Testis (tissue), 2 donors: ENCODE measurements around the gene TREH.

ENCODE experiments used
- POLR2A ChIP-seq: fragments of 450-650 bp; IDR thresholded peaks from one replicate; pipeline ENCODE4 v1.6.1; 2017; ENCODE audit warnings: antibody characterized with exemption, mild to moderate bottlenecking, moderate library complexity
- TF ChIP-seq, protein P1 (sequence below), 3 experiments: fragments of 450-650 bp in 2 of 3; fragments of 200-600 bp in 1 of 3; sonication (generic) in 1 of 3; IDR thresholded peaks; one replicate each; pipeline ENCODE4 v1.5.1; 2016 to 2019; ENCODE audit warnings: antibody characterized with exemption in 3 of 3, mild to moderate bottlenecking in 2 of 3, moderate library complexity in 1 of 3

DNA sequence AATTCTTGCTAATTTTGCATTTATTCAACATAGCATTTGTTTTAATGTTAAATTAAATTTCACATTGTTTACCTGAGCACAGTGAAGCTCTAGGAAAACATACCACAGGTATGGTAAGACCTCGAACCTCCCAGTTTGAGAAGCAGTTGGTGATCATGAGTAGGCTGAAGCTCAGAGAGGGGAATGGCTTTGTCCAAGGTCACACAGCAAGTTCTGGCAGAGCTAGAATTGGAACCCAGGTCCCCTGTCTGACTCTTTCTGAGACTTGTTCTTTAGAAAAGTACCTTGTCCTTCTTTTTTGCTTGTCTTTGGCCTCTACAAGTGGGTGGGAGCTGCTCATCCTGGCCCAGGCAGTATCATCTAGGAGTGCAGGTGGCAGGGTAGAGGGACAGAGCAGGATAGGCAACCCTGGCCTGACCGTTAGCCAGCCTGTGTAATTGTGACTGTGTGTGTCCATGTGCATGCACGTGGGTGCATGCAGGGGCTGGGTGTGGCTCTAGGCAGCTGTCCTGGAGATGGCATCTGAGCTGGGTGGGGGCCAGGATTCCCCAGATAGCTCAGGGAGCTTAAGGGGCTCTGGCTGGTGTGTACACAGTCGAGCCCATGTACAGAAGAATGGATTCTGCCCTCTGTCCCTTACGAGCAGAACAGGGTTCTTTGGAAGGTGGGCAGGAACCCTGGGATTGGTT, 50.4 kb downstream of the TREH start:
- TF ChIP-seq POLR2A = no peak
- TF ChIP-seq, protein P1, sequence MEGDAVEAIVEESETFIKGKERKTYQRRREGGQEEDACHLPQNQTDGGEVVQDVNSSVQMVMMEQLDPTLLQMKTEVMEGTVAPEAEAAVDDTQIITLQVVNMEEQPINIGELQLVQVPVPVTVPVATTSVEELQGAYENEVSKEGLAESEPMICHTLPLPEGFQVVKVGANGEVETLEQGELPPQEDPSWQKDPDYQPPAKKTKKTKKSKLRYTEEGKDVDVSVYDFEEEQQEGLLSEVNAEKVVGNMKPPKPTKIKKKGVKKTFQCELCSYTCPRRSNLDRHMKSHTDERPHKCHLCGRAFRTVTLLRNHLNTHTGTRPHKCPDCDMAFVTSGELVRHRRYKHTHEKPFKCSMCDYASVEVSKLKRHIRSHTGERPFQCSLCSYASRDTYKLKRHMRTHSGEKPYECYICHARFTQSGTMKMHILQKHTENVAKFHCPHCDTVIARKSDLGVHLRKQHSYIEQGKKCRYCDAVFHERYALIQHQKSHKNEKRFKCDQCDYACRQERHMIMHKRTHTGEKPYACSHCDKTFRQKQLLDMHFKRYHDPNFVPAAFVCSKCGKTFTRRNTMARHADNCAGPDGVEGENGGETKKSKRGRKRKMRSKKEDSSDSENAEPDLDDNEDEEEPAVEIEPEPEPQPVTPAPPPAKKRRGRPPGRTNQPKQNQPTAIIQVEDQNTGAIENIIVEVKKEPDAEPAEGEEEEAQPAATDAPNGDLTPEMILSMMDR (IDR thresholded peaks at IDR 0.05) = no peak
